GM13977 (cell line): ENCODE results near the gene NRBP1.
A peak's percentile ranks its signal among the peaks of the same experiment; 100 is the strongest.
"Not testable (repeated sequence)": the region's sequence is repeated elsewhere in the genome, so short reads cannot be mapped to it uniquely, and the experiment has no call there.

Source experiments
- DNase-seq: peaks from one replicate; pipeline ENCODE4 v3.0.0; 2012; ENCODE audit warnings: low spot score
- in situ Hi-C: fragments of 300-500 bp; cut with MboI; formaldehyde crosslinking; loops from one replicate; pipeline ENCODE4 v1.12.0; 2022; ENCODE audit warnings: low sequenced_read_pairs, low pct_unique_long_range_greater_than_20kb, mixed read lengths, inconsistent platforms; ENCODE audit not compliant: unreplicated experiment
- TF ChIP-seq, protein P1 (sequence below): IDR thresholded peaks from 2 replicates; pipeline ENCODE4 v1.5.1; 2012; ENCODE audit warnings: mild to moderate bottlenecking, control low read depth; ENCODE audit not compliant: insufficient read depth; ENCODE audit errors: extremely low read depth, missing control alignments

The NRBP1 gene

DNA sequence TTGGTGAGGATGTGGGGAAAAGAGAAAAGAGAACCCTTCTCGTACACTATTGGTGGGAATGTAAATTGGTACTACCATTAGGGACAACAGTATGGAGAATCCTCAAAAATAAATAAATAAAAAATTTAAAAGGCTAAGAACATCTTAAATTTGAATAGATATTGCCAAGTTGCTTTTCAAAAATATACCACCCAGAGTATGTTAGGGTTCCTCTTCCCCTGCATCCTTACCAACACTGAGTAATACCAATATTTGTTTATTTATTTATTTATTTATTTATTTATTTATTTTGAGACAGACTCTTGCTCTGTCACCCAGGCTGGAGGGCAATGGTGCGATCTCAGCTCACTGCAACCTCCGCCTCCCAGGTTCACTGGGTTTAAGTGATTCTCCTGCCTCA is 5.5 kb upstream of the NRBP1 start:
- DNase-seq, result no peak
- in situ Hi-C loops, result no loop called here
- TF ChIP-seq, protein P1, sequence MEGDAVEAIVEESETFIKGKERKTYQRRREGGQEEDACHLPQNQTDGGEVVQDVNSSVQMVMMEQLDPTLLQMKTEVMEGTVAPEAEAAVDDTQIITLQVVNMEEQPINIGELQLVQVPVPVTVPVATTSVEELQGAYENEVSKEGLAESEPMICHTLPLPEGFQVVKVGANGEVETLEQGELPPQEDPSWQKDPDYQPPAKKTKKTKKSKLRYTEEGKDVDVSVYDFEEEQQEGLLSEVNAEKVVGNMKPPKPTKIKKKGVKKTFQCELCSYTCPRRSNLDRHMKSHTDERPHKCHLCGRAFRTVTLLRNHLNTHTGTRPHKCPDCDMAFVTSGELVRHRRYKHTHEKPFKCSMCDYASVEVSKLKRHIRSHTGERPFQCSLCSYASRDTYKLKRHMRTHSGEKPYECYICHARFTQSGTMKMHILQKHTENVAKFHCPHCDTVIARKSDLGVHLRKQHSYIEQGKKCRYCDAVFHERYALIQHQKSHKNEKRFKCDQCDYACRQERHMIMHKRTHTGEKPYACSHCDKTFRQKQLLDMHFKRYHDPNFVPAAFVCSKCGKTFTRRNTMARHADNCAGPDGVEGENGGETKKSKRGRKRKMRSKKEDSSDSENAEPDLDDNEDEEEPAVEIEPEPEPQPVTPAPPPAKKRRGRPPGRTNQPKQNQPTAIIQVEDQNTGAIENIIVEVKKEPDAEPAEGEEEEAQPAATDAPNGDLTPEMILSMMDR, result no peak

DNA sequence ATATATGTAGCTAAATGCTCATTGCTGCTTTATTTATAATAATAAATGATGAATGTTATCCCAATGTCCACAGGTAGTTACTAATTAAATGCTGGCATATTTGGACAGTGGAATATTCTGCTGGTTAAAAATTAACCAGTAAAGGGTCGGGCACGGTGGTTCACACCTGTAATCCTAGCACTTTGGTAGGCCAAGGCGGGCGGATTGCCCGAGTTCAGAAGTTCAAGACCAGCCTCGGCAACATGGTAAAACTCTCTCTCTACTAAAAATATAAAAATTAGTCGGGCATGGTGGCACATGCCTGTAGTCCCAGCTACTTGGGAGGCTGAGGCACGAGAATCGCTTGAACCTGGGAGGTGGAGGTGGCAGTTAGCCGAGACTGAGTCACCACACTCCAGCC is 3.4 kb upstream of the NRBP1 start:
- in situ Hi-C loops, DNase-seq: not testable (repeated sequence)

DNA sequence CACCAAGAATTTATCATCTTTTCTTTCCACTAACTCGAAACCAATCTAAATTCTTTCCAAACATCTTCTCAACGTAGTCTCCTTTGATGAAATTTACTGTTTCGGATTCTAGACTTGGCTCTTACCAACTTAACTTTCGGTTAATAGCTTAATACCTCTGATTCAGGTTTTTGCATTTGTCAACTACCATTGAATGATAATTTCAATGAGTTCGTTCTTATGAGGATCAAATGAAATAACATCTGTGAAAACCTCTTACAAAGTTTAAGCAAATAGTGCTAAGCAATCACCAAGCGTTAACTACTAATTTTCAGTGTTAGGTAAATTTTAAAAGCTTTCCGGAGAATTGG is 593 bp upstream of the NRBP1 start:
- no peak for DNase-seq
- in situ Hi-C loops, result no loop called here
- TF ChIP-seq, protein P1, result no peak

DNA sequence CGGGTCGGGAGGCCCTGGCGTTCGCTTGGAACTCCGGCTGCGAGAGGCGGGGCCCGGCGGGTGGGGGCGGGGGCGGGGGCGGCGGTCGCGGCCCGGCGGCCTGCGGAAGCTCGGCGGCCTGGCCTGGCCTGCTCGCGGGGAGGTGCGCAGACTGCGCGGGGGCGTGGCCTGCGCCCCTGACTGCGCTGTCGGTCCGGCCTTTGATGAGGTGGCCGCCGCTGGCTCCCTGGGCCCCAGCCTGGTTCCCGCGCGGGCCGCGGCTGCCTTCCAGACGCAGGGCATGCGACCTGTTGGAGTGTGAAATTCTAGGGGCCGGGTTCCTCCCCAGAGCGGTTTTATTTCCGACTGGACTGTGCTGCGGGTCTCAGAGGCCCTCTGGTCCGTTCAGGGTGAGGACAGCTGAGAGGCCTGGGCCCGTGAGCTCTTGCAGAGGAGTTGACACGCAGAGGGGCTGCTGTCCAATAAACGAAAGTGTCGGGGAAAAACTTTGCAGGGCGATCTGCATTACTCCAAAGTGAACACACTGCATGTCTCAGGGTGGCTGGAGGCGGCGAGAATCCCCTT is 629 bp downstream of the NRBP1 start:
- in situ Hi-C loops, result no loop called here
- TF ChIP-seq, protein P1, result no peak
- peak; percentile 91 for DNase-seq

DNA sequence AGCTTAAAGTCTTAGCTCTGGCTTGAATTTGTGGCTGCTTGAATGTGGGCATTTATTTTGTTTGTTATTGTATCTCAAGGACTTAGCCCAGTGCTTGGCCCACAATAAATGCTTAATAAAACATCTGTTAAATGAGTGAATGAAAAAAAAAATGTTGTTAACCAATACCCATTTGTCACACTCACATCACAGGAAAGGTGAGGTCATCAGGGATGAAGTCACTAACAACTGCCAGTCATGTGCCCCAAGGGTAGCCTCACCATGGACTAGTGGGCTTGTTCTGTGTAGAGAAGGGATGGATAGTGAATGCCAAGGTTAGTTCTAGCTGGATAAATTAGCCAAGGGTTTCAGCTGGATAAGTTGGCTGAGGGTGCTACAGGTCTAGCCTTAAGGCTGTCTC is 3.0 kb downstream of the NRBP1 start:
- no peak for DNase-seq
- TF ChIP-seq, protein P1, result no peak
- in situ Hi-C loops, result no loop called here

DNA sequence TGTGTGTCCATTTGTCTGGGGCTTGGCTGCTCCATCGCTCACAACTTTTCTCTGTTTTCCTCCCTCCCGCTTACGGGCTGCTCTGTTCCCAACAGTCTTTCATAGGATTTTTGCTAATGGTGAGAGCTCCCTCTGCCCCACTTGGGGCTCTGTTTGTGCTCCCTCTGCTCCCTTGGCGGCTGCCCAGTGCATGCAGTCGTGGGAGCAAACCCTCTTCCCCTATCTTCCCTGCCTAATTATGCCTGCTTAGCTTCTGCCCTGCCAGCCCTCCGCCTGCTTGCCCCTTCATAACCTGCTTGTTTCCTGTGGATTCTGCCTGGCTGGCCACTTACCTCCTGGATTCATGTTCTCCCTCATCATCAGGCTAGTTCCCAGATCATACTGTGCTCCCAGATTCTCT is 7.2 kb downstream of the NRBP1 start:
- in situ Hi-C loops, result no loop called here
- no peak for DNase-seq
- TF ChIP-seq, protein P1, result no peak

DNA sequence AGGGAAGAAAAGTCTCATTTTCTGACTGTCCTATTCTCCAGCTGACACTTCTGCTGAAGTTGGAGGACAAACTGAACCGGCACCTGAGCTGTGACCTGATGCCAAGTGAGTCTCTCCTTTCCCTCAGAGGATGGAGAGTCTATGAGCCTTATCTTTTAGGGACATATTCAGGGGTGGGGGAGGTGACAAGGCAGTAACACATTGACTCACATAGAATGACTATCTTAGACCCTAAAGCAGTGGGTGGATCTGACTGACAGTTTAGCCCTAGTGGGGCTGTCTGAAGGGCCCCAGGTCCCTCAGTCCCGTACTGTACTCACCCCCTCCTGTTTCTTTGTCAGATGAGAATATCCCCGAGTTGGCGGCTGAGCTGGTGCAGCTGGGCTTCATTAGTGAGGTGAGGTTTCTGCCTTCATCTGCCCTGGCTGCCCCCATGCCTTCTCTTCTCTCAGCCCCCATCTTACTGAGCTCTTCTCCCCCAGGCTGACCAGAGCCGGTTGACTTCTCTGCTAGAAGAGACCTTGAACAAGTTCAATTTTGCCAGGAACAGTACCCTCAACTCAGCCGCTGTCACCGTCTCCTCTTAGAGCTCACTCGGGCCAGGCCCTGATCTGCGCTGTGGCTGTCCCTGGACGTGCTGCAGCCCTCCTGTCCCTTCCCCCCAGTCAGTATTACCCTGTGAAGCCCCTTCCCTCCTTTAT is 12.9 kb downstream of the NRBP1 start:
- TF ChIP-seq, protein P1, result no peak
- DNase-seq, result no peak
- in situ Hi-C loops, result no loop called here
